Activated CD4-positive, alpha-beta T cell treated with anti-CD3 and anti-CD28 coated beads, Interleukin-2, amount 50 U/mL, for 48 hours (primary cell): ENCODE measurements around the gene NMNAT3.

Experiments used
- DNase-seq, 2 experiments: peaks; one replicate each; pipeline ENCODE4 v3.0.0-alpha.2; 2020

Gene NMNAT3

GRCh38 chr3:139674571-139675260, 3.1 kb downstream of the NMNAT3 start:
- DNase-seq = no peak

DNA sequence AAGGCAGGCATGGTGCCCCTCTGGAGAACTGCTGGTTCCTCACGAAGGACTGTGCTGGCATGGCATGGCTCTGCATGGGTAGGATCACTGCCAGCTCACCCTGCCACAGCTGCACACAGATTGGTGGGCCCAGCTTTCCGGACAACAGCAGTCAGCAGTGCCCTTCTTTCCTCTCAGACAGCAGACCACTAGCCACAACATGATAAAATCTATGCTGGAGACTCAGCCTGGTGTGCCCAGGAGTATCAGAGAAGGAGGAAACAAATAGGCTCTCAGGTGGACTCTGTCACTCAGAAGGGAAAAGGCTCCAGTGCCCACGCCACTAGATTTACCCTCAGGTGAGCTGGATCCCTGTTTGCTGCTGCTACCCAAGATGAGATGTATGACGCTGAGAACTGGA, 4.9 kb downstream of the NMNAT3 start:
- no peak for DNase-seq

GRCh38 chr3:139671863-139672646, 5.7 kb downstream of the NMNAT3 start:
- no peak for DNase-seq

- no peak for DNase-seq
Measured at GRCh38 chr3:139671107-139671506, 6.7 kb downstream of the NMNAT3 start.

GRCh38 chr3:139670196-139670595, 7.6 kb downstream of the NMNAT3 start:
- DNase-seq = no peak

DNA sequence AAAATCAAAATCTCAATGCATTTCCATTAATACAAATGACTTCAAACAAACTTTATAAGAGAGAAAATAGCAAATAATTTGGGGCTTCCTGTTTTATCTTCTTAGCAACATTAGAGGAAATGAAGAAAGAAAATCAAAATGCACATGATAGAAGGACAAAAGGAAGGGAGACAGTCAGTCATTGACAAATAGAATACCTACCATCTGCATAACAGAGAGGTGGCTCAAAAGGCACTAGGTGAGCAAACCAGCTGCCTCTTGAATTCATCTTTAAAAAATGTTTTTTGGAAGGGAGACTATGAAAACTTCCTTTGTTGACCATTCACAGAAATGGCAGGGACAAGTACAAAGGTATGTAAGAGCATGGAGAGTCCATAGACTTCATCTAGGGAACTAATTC, 9.4 kb downstream of the NMNAT3 start:
- DNase-seq = no peak

- no peak for DNase-seq
Measured at GRCh38 chr3:139664958-139665357, 12.8 kb downstream of the NMNAT3 start.

- no peak for DNase-seq
Measured at GRCh38 chr3:139660269-139660668, 17.5 kb downstream of the NMNAT3 start.

- DNase-seq = no peak
Measured at GRCh38 chr3:139659511-139659910, 18.3 kb downstream of the NMNAT3 start.

DNA sequence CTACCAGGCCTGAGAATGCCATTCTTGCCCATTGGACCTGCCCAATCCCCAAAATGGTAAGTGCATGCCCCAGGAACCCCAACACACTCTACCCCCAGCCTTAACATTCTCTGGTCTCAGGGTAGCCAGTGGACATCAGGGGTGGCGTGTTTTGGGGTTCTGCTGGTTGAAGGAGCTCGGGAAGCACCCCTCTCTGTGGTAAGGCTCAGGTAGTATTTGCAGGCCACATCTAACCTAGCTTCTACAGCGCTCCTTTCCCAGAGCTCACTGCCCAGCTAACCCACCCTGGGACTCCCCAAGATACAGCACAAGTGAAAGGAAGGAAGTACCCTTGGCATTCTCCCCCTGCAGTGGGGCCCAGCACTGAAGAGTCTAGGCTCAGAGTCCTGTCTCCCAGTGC, 19.8 kb downstream of the NMNAT3 start:
- no peak for DNase-seq

DNA sequence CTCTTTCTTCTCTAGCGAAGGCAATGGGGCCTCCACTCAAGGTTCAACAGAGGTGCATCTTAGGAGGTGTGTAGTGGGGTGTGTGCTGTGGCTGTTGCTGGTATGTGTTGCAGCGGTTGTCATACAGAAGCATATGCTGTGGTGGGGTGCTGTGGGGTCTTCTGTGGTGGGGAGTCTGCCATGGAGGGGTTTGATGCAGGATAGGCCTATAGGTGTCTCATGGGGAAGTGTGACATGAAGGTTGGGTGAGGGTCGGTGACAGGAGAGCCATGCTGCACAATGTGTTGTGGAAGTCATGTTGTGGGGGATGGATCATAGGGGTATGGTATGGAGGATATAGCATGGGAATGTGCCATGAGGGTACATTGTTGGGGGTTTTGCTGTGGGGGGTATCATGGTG, 20.3 kb downstream of the NMNAT3 start:
- DNase-seq = no peak

GRCh38 chr3:139655909-139656595, 21.7 kb downstream of the NMNAT3 start:
- DNase-seq = no peak

DNA sequence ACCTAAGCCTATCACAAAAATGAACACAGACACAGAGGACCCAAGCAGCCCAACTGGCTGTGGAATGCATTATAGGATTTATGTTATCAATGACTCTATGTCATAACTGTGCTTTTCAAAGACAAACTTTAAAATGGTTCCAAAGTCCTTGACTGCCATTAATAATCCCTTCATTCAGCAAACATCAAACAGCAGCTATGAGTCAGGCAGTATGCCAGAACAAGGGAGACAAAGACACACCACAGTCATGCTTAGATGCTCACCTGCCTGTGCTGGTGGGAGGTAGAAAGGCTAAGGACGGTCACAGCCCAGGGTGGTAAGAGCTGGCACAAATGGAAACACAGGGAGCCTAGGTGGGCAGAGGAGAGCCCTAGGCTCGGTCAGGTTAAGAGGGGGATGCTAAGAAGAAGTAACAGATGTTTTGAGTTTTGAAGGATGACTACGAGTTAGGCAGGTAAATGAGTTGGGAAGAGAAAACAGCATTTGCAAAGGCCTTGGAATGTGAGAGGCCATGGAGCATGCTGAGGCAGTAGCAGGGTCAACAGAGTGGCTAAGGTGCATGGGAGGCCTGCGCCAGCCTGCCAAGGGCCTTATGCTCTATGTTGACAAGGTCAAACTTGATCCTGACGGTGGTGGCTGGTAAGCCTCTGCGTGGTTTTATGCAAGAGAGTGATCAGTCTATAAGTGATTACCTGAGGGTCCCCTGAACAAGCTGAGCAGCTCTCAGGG, 23.0 kb downstream of the NMNAT3 start:
- DNase-seq = no peak

DNA sequence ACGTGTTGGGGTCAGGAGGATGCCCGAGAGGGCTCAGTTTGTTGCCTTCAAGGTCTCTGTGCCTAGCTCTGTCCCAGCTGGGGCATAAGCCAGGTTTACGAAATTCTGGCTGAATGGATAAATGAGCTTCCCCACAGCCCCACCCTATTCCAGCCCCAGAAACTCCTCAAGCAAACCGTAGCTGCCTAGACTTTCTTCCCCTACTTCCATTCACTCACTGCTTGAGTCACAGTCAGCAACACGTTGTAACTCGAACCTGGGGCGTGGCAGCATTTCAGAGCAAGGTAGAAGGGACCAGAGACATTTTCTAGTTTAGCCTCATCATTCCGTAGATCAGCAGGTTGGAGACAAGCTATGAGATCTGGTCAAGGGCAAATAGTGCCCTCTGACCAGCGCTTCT, 24.2 kb downstream of the NMNAT3 start:
- no peak for DNase-seq

DNA sequence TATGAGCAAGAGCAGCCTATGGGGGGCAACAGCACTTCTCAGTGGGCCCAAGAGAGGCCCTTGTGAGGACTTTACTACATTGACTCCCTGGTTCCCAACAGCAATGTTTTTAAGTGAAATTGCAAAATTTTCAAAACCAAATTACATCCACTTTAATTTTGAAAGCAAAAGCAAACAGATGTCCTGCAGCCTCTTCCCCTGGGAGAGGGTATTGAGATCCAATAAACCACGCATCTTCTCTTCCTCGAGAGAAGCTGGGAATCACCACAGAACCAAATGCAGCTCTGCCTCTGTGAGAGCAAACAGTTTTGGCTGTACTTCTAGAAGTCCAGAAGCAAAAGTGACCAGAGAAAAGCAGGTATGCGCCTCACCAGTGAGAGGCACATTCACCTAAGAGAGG, 25.2 kb downstream of the NMNAT3 start:
- no peak for DNase-seq

- no peak for DNase-seq
Measured at GRCh38 chr3:139647866-139648435, 29.8 kb downstream of the NMNAT3 start.

DNA sequence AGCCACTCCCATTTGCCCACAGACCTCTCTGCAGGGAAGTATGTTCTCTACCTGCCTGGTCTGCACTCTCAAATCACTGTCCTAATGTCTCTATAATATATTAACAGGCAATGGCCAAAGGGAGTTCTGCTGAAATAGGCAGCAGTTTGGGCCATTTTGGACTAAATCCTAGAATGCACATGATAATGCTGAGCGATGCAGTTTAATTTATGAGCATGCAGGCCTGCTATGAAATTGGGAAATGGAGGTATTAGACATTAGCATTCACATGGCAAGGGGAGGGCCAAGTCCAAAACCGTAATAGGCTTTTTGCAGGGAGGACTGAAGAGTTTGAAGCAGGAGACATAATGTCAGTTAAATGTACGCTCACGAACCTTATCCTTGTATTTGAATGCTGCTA, 31.3 kb downstream of the NMNAT3 start:
- DNase-seq = no peak

- no peak for DNase-seq
Measured at GRCh38 chr3:139642996-139643395, 34.8 kb downstream of the NMNAT3 start.

GRCh38 chr3:139640456-139640855, 37.3 kb downstream of the NMNAT3 start:
- DNase-seq = no peak

GRCh38 chr3:139639662-139640061, 38.1 kb downstream of the NMNAT3 start:
- no peak for DNase-seq

GRCh38 chr3:139638518-139638917, 39.3 kb downstream of the NMNAT3 start:
- DNase-seq = no peak

- no peak for DNase-seq
Measured at GRCh38 chr3:139636511-139636910, 41.3 kb downstream of the NMNAT3 start.

GRCh38 chr3:139634111-139634635, 43.6 kb downstream of the NMNAT3 start:
- DNase-seq = no peak
